Measurements from ENCODE around the gene SLC2A14.
"Not testable (repeated sequence)": the region's sequence is repeated elsewhere in the genome, so short reads cannot be mapped to it uniquely, and the experiment has no call there.

- TF ChIP-seq, protein P1, sequence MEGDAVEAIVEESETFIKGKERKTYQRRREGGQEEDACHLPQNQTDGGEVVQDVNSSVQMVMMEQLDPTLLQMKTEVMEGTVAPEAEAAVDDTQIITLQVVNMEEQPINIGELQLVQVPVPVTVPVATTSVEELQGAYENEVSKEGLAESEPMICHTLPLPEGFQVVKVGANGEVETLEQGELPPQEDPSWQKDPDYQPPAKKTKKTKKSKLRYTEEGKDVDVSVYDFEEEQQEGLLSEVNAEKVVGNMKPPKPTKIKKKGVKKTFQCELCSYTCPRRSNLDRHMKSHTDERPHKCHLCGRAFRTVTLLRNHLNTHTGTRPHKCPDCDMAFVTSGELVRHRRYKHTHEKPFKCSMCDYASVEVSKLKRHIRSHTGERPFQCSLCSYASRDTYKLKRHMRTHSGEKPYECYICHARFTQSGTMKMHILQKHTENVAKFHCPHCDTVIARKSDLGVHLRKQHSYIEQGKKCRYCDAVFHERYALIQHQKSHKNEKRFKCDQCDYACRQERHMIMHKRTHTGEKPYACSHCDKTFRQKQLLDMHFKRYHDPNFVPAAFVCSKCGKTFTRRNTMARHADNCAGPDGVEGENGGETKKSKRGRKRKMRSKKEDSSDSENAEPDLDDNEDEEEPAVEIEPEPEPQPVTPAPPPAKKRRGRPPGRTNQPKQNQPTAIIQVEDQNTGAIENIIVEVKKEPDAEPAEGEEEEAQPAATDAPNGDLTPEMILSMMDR (IDR thresholded peaks at IDR 0.05) = not testable (repeated sequence)
- not testable (repeated sequence) for TF ChIP-seq POLR2A (IDR thresholded peaks at IDR 0.05)
These were observed 75.4 kb downstream of the SLC2A14 start for GRCh38 chr12:7797269-7797668.

Measured in body of pancreas (tissue), 4 donors.